Measurements from ENCODE around the gene RUNX1.

Gene RUNX1

DNA sequence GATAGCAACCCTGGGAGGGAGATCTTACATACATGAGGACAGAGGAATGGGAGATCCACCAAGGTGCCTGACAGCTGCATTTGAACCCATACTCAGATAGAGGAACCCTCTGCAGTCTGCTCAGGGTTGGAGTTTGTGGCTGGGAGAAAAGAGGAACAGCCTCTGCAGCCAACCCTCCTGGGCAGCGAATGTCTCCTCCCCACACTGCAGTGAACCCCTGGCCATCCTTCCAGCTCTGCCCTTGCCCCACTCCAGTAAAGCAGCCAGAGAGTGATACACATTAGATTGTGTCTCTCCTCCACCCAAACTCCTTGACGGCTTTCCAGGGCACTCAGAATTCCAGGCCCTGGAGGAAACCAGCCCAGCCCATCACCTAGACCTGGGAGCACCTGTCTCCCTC, 137.7 kb downstream of the RUNX1 start:
- TF ChIP-seq, protein P1, sequence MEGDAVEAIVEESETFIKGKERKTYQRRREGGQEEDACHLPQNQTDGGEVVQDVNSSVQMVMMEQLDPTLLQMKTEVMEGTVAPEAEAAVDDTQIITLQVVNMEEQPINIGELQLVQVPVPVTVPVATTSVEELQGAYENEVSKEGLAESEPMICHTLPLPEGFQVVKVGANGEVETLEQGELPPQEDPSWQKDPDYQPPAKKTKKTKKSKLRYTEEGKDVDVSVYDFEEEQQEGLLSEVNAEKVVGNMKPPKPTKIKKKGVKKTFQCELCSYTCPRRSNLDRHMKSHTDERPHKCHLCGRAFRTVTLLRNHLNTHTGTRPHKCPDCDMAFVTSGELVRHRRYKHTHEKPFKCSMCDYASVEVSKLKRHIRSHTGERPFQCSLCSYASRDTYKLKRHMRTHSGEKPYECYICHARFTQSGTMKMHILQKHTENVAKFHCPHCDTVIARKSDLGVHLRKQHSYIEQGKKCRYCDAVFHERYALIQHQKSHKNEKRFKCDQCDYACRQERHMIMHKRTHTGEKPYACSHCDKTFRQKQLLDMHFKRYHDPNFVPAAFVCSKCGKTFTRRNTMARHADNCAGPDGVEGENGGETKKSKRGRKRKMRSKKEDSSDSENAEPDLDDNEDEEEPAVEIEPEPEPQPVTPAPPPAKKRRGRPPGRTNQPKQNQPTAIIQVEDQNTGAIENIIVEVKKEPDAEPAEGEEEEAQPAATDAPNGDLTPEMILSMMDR (IDR thresholded peaks at IDR 0.05; ENCODE audit: low read depth, low read length), result no peak
- DNase-seq (ENCODE audit: low read depth in 2 of 2), result no peak
- H3K4me3 ChIP-seq (replicated peaks in 1 of 2; ENCODE audit: low read depth in 2 of 2, low read length in 2 of 2), result no peak overlapping the region

DNA sequence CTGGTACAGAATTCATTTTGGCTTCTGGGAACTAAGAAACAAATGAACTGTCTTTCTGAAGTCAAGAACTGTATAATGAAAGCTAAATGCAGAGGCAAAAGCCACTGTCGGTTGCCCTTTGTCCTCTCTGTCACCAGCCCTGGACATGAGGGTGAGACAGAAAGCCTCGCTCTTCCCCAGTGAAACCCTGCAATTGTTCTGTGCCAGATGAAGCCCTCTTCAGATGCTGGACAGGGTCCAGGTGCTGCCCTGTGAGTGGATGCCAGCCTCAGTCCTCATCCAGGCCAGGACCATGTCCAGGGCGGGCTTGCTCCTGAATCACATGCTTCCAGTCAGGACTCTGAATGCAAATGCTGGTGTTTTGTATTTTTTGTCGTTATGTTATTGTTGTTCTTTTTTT, 138.7 kb downstream of the RUNX1 start:
- TF ChIP-seq, protein P1 (IDR thresholded peaks at IDR 0.05; ENCODE audit: low read depth, low read length), result no peak
- DNase-seq (ENCODE audit: low read depth in 2 of 2), result no peak
- no peak overlapping the region for H3K4me3 ChIP-seq (replicated peaks in 1 of 2; ENCODE audit: low read depth in 2 of 2, low read length in 2 of 2)

DNA sequence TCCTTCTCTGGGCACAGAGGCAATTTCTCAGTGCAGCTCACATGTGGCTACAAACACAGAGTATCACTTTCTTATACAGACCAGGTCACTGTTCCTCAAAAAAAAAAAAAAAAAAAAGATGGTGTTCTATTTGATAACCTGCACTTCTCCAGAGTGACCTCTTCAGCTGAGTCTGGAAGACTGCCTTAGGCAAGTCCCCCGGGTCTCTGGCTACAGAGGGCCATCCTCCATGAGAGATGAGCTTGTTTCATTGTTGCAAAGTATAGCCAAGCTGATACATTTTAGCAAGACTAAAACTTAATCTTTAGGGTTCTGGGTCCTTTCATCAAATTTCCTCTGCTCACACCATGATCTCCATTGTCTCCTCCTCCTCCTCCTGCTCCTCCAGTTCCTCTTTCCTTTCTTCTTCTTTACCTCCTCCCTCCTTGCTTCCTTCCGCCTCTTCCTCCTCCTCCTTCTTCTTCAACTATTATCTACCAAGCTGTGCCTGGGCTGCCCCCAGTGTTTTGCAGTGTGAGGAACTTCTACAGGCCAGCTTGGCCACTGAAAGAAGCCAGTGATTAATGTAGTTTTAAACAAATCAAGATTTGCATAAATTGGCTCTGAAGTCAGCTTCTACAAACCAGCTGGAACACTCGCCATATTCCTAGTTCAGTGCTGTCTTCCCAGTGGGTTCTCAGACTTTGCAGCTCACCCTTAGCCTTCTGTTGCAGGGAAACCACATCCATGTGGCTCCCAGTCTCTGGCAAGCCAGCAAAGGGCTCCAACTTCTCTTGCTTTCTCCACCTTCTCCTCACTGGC, 139.4 kb downstream of the RUNX1 start:
- no peak overlapping the region for H3K4me3 ChIP-seq (replicated peaks in 1 of 2; ENCODE audit: low read depth in 2 of 2, low read length in 2 of 2)
- no peak for DNase-seq (ENCODE audit: low read depth in 2 of 2)
- TF ChIP-seq, protein P1 (IDR thresholded peaks at IDR 0.05; ENCODE audit: low read depth, low read length), result no peak

DNA sequence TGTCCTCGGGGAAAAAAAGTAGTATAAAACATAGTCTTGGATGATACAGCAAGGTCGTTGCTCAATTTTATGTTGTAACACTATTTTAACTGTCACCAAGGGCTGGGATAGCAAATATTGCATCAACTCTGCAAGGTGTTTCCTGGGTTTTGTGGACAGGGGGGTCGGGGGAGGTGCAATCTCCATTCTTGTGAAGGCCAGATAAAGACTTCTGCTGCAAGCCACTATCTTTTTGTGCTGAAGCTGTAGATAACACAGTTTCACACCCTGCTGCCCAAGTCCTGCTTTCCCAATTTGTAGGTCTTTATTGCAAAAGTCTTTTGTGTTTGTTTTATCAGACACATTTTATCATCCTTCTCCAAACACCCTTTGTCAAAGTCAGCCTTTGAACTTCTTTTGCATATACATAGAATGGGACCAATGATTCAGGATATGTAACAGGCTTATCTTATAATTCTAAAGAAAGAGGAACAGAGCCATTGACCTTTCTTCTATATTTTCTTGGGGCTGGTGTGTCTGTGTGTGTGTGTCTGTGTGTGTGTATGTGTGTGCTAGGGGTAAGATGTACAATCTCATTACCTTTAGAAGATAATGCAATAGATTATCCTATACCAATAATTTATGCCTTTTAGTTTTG, 140.6 kb downstream of the RUNX1 start:
- peak; percentile 70 to 71 for DNase-seq (ENCODE audit: low read depth in 2 of 2)
- TF ChIP-seq, protein P1 (IDR thresholded peaks at IDR 0.05; ENCODE audit: low read depth, low read length), result no peak
- no peak overlapping the region for H3K4me3 ChIP-seq (replicated peaks in 1 of 2; ENCODE audit: low read depth in 2 of 2, low read length in 2 of 2)

DNA sequence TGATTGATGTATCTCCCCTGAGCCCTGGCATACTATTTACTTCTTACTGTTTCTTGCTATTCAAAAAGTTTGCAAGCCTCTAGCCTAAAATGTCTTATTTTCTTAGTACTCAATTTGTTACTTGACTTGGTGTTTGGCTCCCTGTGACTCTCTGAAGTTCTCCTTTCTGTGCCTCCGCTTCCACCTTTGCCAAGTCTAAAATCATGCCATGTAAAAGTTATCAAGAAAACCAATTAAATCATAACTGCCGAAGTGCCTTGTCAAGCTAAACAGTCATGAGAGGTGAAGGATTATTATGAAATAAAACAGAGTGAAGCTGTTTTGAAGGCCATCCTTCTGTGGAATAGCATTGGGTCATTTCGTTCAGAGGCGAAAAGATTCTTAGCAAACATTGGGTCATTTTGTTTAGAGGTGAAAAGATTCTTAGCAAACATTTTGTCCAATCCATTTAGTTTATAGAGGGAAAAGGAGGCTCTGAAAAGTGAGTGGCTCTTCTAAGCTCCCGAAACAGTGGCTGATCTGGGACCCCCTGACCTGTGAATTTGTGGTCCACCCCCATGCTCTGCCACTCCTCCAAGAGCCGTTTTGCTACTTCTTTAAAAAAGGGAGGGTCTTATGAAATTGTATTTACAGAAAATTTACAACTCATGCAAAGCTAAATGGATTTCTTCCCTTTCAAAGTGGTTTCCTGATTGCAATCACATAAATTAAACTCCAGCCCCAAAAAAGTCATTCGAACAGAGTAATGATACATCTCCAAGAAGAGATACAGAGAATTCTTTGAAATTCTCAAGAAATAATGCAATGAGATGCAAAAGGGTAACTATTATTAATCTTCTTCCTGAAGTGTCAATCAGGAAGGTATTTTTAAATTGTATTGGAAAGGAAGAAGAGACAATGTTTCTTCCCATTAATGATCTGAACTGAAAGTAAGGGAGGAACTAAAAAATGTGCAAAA, 141.4 kb downstream of the RUNX1 start:
- TF ChIP-seq, protein P1 (IDR thresholded peaks at IDR 0.05; ENCODE audit: low read depth, low read length), result no peak
- no peak overlapping the region for H3K4me3 ChIP-seq (replicated peaks in 1 of 2; ENCODE audit: low read depth in 2 of 2, low read length in 2 of 2)
- no peak for DNase-seq (ENCODE audit: low read depth in 2 of 2)

DNA sequence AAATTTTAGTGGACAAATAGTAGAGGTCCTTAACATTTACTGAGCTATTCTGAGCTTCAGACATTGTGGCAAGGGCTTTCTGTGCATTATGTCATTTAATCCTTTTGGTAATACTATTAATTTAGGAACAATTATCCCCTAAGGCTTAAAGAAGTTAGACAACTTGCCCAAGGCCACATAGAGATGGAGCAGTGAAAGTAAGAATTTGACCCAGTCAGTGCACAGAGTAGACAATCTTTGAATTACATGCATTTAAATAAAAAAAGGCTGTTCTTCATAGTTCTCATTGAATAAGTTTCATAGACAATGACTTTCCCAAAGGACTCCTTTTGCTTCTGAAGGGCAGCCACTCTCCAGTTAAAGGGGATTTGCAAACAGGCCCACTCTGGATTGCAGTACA, 142.7 kb downstream of the RUNX1 start:
- H3K4me3 ChIP-seq (replicated peaks in 1 of 2; ENCODE audit: low read depth in 2 of 2, low read length in 2 of 2), result no peak overlapping the region
- TF ChIP-seq, protein P1 (IDR thresholded peaks at IDR 0.05; ENCODE audit: low read depth, low read length), result no peak
- DNase-seq (ENCODE audit: low read depth in 2 of 2), result no peak

All from cardiac fibroblast (primary cell).